Spleen (tissue), 11 donors: ENCODE data around the gene KCTD10. TPM values are rescaled to one million over a fixed set of nuclear protein-coding genes. Genes with fewer than 3 reads are reported as not detected.
A peak's percentile ranks its signal among the peaks of the same experiment; 100 is the strongest.

Source experiments
- DNase-seq: peaks from one replicate; pipeline ENCODE4 v3.0.0-alpha.2; 2020
- H3K27ac ChIP-seq, 8 donors: fragments of 200-600 bp; sonication (generic) in 7 of 8; 1 replicate in 4 of 8; 2 replicates in 4 of 8; pipeline versions ENCODE4 v1.5.0 to v1.8.0; 2016 to 2021; ENCODE audit warnings: inconsistent platforms in 4 of 8, mild to moderate bottlenecking in 4 of 8, moderate library complexity in 1 of 8
- H3K27me3 ChIP-seq, 7 donors: fragments of 200-600 bp; sonication (generic) in 6 of 7; replicated peaks in 1 of 7; 1 replicate in 4 of 7; 2 replicates in 3 of 7; pipeline versions ENCODE4 v1.5.0 to v1.8.0; 2016 to 2021; ENCODE audit warnings: inconsistent platforms in 3 of 7, mild to moderate bottlenecking in 1 of 7
- H3K36me3 ChIP-seq, 6 donors: fragments of 200-600 bp; sonication (generic) in 5 of 6; 1 replicate in 4 of 6; 2 replicates in 2 of 6; pipeline versions ENCODE4 v1.5.0 to v1.8.0; 2016 to 2021; ENCODE audit warnings: inconsistent platforms in 2 of 6
- H3K4me1 ChIP-seq, 6 donors: fragments of 200-600 bp; sonication (generic) in 5 of 6; 1 replicate in 3 of 6; 2 replicates in 3 of 6; pipeline versions ENCODE4 v1.5.0 to v1.8.0; 2016 to 2021; ENCODE audit warnings: inconsistent platforms in 3 of 6
- H3K4me3 ChIP-seq, 8 donors: fragments of 200-600 bp; sonication (generic) in 7 of 8; 1 replicate in 4 of 8; 2 replicates in 4 of 8; pipeline versions ENCODE4 v1.5.0 to v1.8.0; 2016 to 2021; ENCODE audit warnings: inconsistent platforms in 4 of 8, mild to moderate bottlenecking in 4 of 8, moderate library complexity in 2 of 8
- H3K9me3 ChIP-seq, 8 donors: fragments of 200-600 bp; sonication (generic) in 7 of 8; 1 replicate in 4 of 8; 2 replicates in 4 of 8; pipeline versions ENCODE4 v1.5.0 to v1.8.0; 2016 to 2021; ENCODE audit warnings: inconsistent platforms in 4 of 8
- POLR2A ChIP-seq, 3 donors: fragments of 450-650 bp; IDR thresholded peaks; one replicate each; pipeline ENCODE4 v1.5.1; 2017; ENCODE audit warnings: antibody characterized with exemption in 3 of 3, mild to moderate bottlenecking in 1 of 3
- POLR2AphosphoS5 ChIP-seq, 3 donors: sonication (generic); formaldehyde crosslinking; IDR thresholded peaks; one replicate each; pipeline ENCODE4 v1.5.1; 2017; ENCODE audit warnings: antibody characterized with exemption in 3 of 3
- WGBS, 5 donors: extraction: QIAGEN DNeasy Blood & Tissue Kit in 3 of 5; methylation state at CpG; one replicate each; pipeline versions ENCODE4 v1.1.5 to v1.1.7; 2013 to 2018; 5-methylcytosine and 5-hydroxymethylcytosine counted together
- intact Hi-C: fragments of 100-400 bp; cut with DNase I; formaldehyde crosslinking; loops from one replicate; pipeline ENCODE4 v1.15.0; 2023; ENCODE audit warnings: low total_unique reads
- polyA plus RNA-seq, 3 donors: library from polyadenylated mRNA; stranded (reverse); fragments of 200-250 nt; gene quantifications; one replicate each; pipeline ENCODE4 v1.2.1, GENCODE V29; 2013
- total RNA-seq, 7 donors: library from RNA; depleted of rRNA in 3 of 7; stranded (reverse); fragments of >200 nt in 3 of 7; fragmentation: NEBNext Ultra II Directional in 4 of 7; extraction: Animal tissue kit (Norgen Biotek cat#: 25700) in 4 of 7; gene quantifications; one replicate each; pipeline versions ENCODE4 v1.1.0 to v1.2.1, GENCODE V29; 2016 to 2021
- TF ChIP-seq, protein P1 (sequence below), 11 experiments: fragments of 200-600 bp in 7 of 11; fragments of 450-650 bp in 4 of 11; sonication (generic) in 4 of 11; IDR thresholded peaks in 8 of 11; conservative IDR thresholded peaks in 3 of 11; 1 replicate in 7 of 11; 2 replicates in 4 of 11; pipeline versions ENCODE4 v1.4.0 to v1.8.0; 2016 to 2021; ENCODE audit warnings: antibody characterized with exemption in 11 of 11, inconsistent platforms in 4 of 11, mild to moderate bottlenecking in 1 of 11
- donor health status: healthy with polysubstance abuse.
- donor health status: DM: no; HTN: no; CAD: no; lungs with moderate emphysema.
- donor health status: DM: no; HTN: no; CAD: no.
- donor health status: Bipolar disorder and iron deficiency.
- donor health status: healthy.
- donor health status: DM: no; HTN: no; CAD: no.
- donor health status: DM: yes; HTN: yes; CAD: no.

The KCTD10 gene
- total and polyA plus RNA-seq, 10 donors: 10.4 to 72.5 (median 48.1) TPM

- intact Hi-C loops: no loop called here
- WGBS, 5 donors: 94 to 100% (median 100%) methylated on average over 1 of the region's 1 CpG
- peaks cover 7 to 56% (median 31%) of the 10 kb centered on the region in 6 donors for H3K4me1 ChIP-seq
- no peak for TF ChIP-seq POLR2AphosphoS5 (IDR thresholded peaks at IDR 0.05)
- no peak overlapping the region for H3K27ac ChIP-seq
- no peak overlapping the region for H3K4me3 ChIP-seq
- H3K27me3 ChIP-seq: no peaks in the 10 kb centered on the region
- no peaks in the 10 kb centered on the region for H3K9me3 ChIP-seq
- peaks cover 5 to 100% (median 83%) of the 10 kb centered on the region in 6 donors for H3K36me3 ChIP-seq
- DNase-seq: no peak
Observed at GRCh38 chr12:109455706-109456105, 21.4 kb downstream of the KCTD10 start.

GRCh38 chr12:109452489-109452888, 24.6 kb downstream of the KCTD10 start:
- Histone ChIP-seq H3K27me3 (no peaks in the 10 kb centered on the region), H3K9me3 (no peaks in the 10 kb centered on the region), H3K4me3 (no peak overlapping the region), H3K36me3 (peaks cover 5 to 100% (median 89%) of the 10 kb centered on the region in 6 donors), H3K27ac (peak overlapping the region in 4 of 8 donors; percentile 13 to 68 (median 51)), H3K4me1 (peaks cover 0 to 42% (median 11%) of the 10 kb centered on the region in 6 donors)
- WGBS, 5 donors: 73 to 95% (median 88%) methylated on average over 2 of the region's 2 CpGs
- intact Hi-C loops: no loop called here
- no peak for DNase-seq
- TF ChIP-seq, protein P1, sequence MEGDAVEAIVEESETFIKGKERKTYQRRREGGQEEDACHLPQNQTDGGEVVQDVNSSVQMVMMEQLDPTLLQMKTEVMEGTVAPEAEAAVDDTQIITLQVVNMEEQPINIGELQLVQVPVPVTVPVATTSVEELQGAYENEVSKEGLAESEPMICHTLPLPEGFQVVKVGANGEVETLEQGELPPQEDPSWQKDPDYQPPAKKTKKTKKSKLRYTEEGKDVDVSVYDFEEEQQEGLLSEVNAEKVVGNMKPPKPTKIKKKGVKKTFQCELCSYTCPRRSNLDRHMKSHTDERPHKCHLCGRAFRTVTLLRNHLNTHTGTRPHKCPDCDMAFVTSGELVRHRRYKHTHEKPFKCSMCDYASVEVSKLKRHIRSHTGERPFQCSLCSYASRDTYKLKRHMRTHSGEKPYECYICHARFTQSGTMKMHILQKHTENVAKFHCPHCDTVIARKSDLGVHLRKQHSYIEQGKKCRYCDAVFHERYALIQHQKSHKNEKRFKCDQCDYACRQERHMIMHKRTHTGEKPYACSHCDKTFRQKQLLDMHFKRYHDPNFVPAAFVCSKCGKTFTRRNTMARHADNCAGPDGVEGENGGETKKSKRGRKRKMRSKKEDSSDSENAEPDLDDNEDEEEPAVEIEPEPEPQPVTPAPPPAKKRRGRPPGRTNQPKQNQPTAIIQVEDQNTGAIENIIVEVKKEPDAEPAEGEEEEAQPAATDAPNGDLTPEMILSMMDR (IDR thresholded peaks at IDR 0.05 in 8 of 11, conservative IDR thresholded peaks at IDR 0.05 in 3 of 11): no peak
- TF ChIP-seq POLR2AphosphoS5 (IDR thresholded peaks at IDR 0.05) (no peak), POLR2A (IDR thresholded peaks at IDR 0.05) (no peak)

- peaks cover 0 to 38% (median 11%) of the 10 kb centered on the region in 6 donors for H3K4me1 ChIP-seq
- peaks cover 5 to 100% (median 89%) of the 10 kb centered on the region in 6 donors for H3K36me3 ChIP-seq
- no peak for DNase-seq
- intact Hi-C loops: no loop called here
- no peak overlapping the region for H3K4me3 ChIP-seq
- H3K27me3 ChIP-seq: no peaks in the 10 kb centered on the region
- H3K27ac ChIP-seq: peak overlapping the region in 6 of 8 donors; percentile 38 to 68 (median 51)
- no peaks in the 10 kb centered on the region for H3K9me3 ChIP-seq
- TF ChIP-seq, protein P1 (IDR thresholded peaks at IDR 0.05 in 8 of 11, conservative IDR thresholded peaks at IDR 0.05 in 3 of 11): no peak
- peak in 2 of 3 donors; percentile 4 to 43 for TF ChIP-seq POLR2AphosphoS5 (IDR thresholded peaks at IDR 0.05)
- 73 to 87% (median 84%) methylated on average over 19 to 23 of the region's 23 CpGs for WGBS, 5 donors
Observed at GRCh38 chr12:109451400-109451799, 25.7 kb downstream of the KCTD10 start.

DNA sequence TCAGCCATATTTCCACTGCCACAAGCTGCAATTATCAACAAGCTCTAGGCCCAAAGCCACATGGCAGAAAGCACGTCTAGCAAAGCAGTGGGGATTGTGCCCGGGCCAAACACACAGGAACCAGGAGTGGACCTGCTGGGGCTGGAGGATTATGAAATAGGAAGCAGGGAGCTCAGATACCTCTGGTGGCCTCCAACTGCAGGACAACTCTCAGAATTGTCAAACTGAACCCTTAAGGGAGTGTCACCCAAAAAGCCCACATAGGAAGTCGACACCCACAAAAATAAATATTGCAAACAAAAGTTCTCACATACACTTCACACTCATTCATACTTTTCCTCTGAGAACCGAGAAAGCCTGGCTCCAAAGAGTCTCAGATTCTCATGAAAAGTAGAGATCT, 26.1 kb downstream of the KCTD10 start:
- H3K4me3 ChIP-seq: no peak overlapping the region
- H3K27ac ChIP-seq: peak overlapping the region in 5 of 8 donors; percentile 38 to 68 (median 56)
- intact Hi-C loops: no loop called here
- TF ChIP-seq POLR2A (IDR thresholded peaks at IDR 0.05) (no peak), POLR2AphosphoS5 (IDR thresholded peaks at IDR 0.05) (no peak)
- TF ChIP-seq, protein P1 (IDR thresholded peaks at IDR 0.05 in 8 of 11, conservative IDR thresholded peaks at IDR 0.05 in 3 of 11): no peak
- no peak for DNase-seq
- no peaks in the 10 kb centered on the region for H3K27me3 ChIP-seq
- 36 to 70% (median 45%) methylated on average over 4 of the region's 4 CpGs for WGBS, 5 donors
- peaks cover 0 to 38% (median 11%) of the 10 kb centered on the region in 6 donors for H3K4me1 ChIP-seq
- no peaks in the 10 kb centered on the region for H3K9me3 ChIP-seq
- H3K36me3 ChIP-seq: peaks cover 5 to 100% (median 88%) of the 10 kb centered on the region in 6 donors
